OCI-LY1 (cell line): ENCODE measurements around the gene CFAP74.

Experiments used
- H2AFZ ChIP-seq: fragments of 200-600 bp; sonication (generic), shearing (Covaris generic); 2 replicates; pipeline ENCODE4 v1.6.0; 2014; ENCODE audit warnings: antibody characterized with exemption, mild to moderate bottlenecking, low read length
- H3F3A ChIP-seq: fragments of 200-600 bp; sonication (generic), shearing (Covaris generic); 2 replicates; pipeline ENCODE4 v1.6.0; 2014; ENCODE audit warnings: mild to moderate bottlenecking, antibody characterized with exemption, low read length, moderate library complexity; ENCODE audit not compliant: insufficient read depth
- H3K27ac ChIP-seq: fragments of 200-600 bp; sonication (generic); 2 replicates; pipeline ENCODE4 v1.5.1; 2014; ENCODE audit warnings: low read length, mixed run types, mild to moderate bottlenecking, low read depth; ENCODE audit not compliant: poor library complexity, severe bottlenecking
- H3K27me3 ChIP-seq: fragments of 200-600 bp; sonication (generic); 2 replicates; pipeline ENCODE4 v1.6.0; 2014; ENCODE audit warnings: antibody characterized with exemption, mild to moderate bottlenecking, low read length, moderate library complexity; ENCODE audit not compliant: insufficient read depth
- H3K36me3 ChIP-seq: fragments of 200-600 bp; sonication (generic); 2 replicates; pipeline ENCODE4 v1.6.1; 2014; ENCODE audit warnings: mild to moderate bottlenecking, antibody characterized with exemption, low read length, moderate library complexity, mixed read lengths; ENCODE audit not compliant: insufficient read depth
- H3K4me1 ChIP-seq: fragments of 200-600 bp; sonication (generic); 2 replicates; pipeline ENCODE4 v1.5.1; 2014; ENCODE audit warnings: mild to moderate bottlenecking, low read length, moderate library complexity; ENCODE audit not compliant: insufficient read depth, severe bottlenecking
- H3K4me2 ChIP-seq: fragments of 200-600 bp; sonication (generic), shearing (Covaris generic); 2 replicates; pipeline ENCODE4 v1.6.1; 2014; ENCODE audit warnings: low read length
- H3K4me3 ChIP-seq: fragments of 200-600 bp; sonication (generic); 2 replicates; pipeline ENCODE4 v1.5.1; 2014; ENCODE audit warnings: low read length, low read depth, mild to moderate bottlenecking, mixed read lengths; ENCODE audit not compliant: poor library complexity, severe bottlenecking
- H3K79me2 ChIP-seq: fragments of 200-600 bp; shearing (Covaris generic); 2 replicates; pipeline ENCODE4 v1.6.1; 2016; ENCODE audit warnings: mixed run types, low read length, mixed read lengths; ENCODE audit not compliant: insufficient read depth
- H3K9ac ChIP-seq: fragments of 200-600 bp; sonication (generic), shearing (Covaris generic); 2 replicates; pipeline ENCODE4 v1.6.1; 2014; ENCODE audit warnings: mild to moderate bottlenecking, low read length, mixed read lengths
- H3K9me2 ChIP-seq: fragments of 200-600 bp; sonication (generic), shearing (Covaris generic); 2 replicates; pipeline ENCODE4 v1.6.1; 2014; ENCODE audit warnings: low read depth, mild to moderate bottlenecking, low read length, mixed read lengths
- H3K9me3 ChIP-seq: fragments of 200-600 bp; shearing (Covaris generic); 2 replicates; pipeline ENCODE4 v1.6.1; 2014; ENCODE audit warnings: low read length, mixed read lengths
- H4K20me1 ChIP-seq: fragments of 200-600 bp; sonication (generic), shearing (Covaris generic); 2 replicates; pipeline ENCODE4 v1.6.0; 2016; ENCODE audit warnings: mild to moderate bottlenecking, low read length; ENCODE audit not compliant: insufficient read depth
- EZH2 ChIP-seq: fragments of 200-600 bp; sonication (generic), shearing (Covaris generic); IDR thresholded peaks from 2 replicates; pipeline ENCODE4 v1.8.0; 2017; ENCODE audit warnings: borderline replicate concordance, mixed run types, mild to moderate bottlenecking, antibody characterized with exemption, low read length, moderate library complexity, mixed read lengths
- TF ChIP-seq, protein P1 (sequence below): fragments of 200-600 bp; sonication (generic), shearing (Covaris generic); IDR thresholded peaks from 2 replicates; pipeline ENCODE4 v1.5.1; 2017; ENCODE audit warnings: mild to moderate bottlenecking, antibody characterized with exemption, low read length, moderate library complexity, mixed read lengths

Gene CFAP74

DNA sequence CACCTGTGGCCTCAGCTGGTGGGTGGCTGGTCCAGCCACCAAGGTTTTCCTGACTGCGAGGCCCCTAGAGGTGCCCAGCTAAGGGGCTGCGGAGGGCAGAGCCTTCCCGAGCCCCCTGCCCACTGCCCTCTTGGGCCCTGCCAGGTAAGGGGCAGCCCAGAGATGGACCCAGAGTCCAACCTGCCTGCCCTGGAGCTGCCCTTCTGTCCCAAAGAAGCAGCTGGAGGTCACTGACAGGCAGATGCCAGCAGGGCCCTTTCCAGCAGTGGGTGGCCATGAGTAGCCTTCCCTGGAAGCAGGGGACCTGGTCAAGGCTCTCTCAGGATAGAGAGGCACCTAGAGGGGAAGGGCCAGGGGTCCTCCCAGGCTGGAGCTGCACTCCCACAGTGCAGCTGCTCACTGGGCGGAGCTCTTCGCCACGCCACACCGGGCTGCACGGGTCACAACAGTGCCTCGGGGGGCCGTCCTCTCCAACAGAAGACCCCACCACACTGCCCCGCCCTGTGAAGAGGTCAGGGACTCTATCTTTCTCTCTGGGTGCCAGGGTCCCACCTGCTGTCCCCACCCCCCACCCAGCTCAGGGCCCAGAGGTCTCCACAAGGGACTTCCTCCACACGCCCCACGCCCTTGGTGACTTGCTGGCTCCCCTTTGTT is 101.8 kb downstream of the CFAP74 start:
- H3K4me2 ChIP-seq: peak overlapping the region; percentile 1; the same call in 1 of the 2 replicates
- no peaks in the 10 kb centered on the region for H3K27me3 ChIP-seq
- no peak overlapping the region for H3K4me3 ChIP-seq
- no peak overlapping the region for H2AFZ ChIP-seq
- H3K36me3 ChIP-seq: no peaks in the 10 kb centered on the region
- H3K9ac ChIP-seq: peak overlapping the region; percentile 42; the same call in 1 of the 2 replicates
- H4K20me1 ChIP-seq: no peaks in the 10 kb centered on the region
- 0 out of 2 replicates have a peak, but pooled peaks cover 4% of the 10 kb centered on the region for H3K9me3 ChIP-seq
- peaks cover 7% of the 10 kb centered on the region; the same call in 1 of the 2 replicates for H3F3A ChIP-seq
- peak overlapping the region; percentile 98 for H3K27ac ChIP-seq
- H3K4me1 ChIP-seq: peaks cover 63% of the 10 kb centered on the region
- H3K79me2 ChIP-seq: no peaks in the 10 kb centered on the region
- H3K9me2 ChIP-seq: no peaks in the 10 kb centered on the region
- TF ChIP-seq EZH2: no peak
- TF ChIP-seq, protein P1, sequence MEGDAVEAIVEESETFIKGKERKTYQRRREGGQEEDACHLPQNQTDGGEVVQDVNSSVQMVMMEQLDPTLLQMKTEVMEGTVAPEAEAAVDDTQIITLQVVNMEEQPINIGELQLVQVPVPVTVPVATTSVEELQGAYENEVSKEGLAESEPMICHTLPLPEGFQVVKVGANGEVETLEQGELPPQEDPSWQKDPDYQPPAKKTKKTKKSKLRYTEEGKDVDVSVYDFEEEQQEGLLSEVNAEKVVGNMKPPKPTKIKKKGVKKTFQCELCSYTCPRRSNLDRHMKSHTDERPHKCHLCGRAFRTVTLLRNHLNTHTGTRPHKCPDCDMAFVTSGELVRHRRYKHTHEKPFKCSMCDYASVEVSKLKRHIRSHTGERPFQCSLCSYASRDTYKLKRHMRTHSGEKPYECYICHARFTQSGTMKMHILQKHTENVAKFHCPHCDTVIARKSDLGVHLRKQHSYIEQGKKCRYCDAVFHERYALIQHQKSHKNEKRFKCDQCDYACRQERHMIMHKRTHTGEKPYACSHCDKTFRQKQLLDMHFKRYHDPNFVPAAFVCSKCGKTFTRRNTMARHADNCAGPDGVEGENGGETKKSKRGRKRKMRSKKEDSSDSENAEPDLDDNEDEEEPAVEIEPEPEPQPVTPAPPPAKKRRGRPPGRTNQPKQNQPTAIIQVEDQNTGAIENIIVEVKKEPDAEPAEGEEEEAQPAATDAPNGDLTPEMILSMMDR: no peak

GRCh38 chr1:1900883-1901640 is 102.5 kb downstream of the CFAP74 start:
- no peaks in the 10 kb centered on the region for H3K9me2 ChIP-seq
- no peaks in the 10 kb centered on the region for H3K27me3 ChIP-seq
- H3K9ac ChIP-seq: peak overlapping the region; percentile 42; the same call in 1 of the 2 replicates
- no peak for TF ChIP-seq EZH2
- TF ChIP-seq, protein P1: no peak
- 0 out of 2 replicates have a peak, but pooled peaks cover 4% of the 10 kb centered on the region for H3K9me3 ChIP-seq
- peaks cover 6% of the 10 kb centered on the region; the same call in 1 of the 2 replicates for H3F3A ChIP-seq
- H2AFZ ChIP-seq: no peak overlapping the region
- H4K20me1 ChIP-seq: no peaks in the 10 kb centered on the region
- H3K4me1 ChIP-seq: peaks cover 63% of the 10 kb centered on the region
- H3K79me2 ChIP-seq: no peaks in the 10 kb centered on the region
- peak overlapping the region; percentile 98 for H3K27ac ChIP-seq
- H3K4me2 ChIP-seq: peak overlapping the region; percentile 1; the same call in 1 of the 2 replicates
- H3K4me3 ChIP-seq: no peak overlapping the region
- H3K36me3 ChIP-seq: no peaks in the 10 kb centered on the region

GRCh38 chr1:1899967-1900327 is 103.6 kb downstream of the CFAP74 start:
- H3K79me2 ChIP-seq: no peaks in the 10 kb centered on the region
- peak overlapping the region; percentile 49 for H3K4me2 ChIP-seq
- peaks cover 6% of the 10 kb centered on the region; the same call in 1 of the 2 replicates for H3F3A ChIP-seq
- no peak overlapping the region for H2AFZ ChIP-seq
- 0 out of 2 replicates have a peak, but pooled peaks cover 4% of the 10 kb centered on the region for H3K9me3 ChIP-seq
- TF ChIP-seq, protein P1: no peak
- TF ChIP-seq EZH2: no peak
- no peak overlapping the region for H3K4me3 ChIP-seq
- no peaks in the 10 kb centered on the region for H3K9me2 ChIP-seq
- no peaks in the 10 kb centered on the region for H4K20me1 ChIP-seq
- peak overlapping the region; percentile 61 for H3K9ac ChIP-seq
- H3K36me3 ChIP-seq: no peaks in the 10 kb centered on the region
- H3K27me3 ChIP-seq: no peaks in the 10 kb centered on the region
- peaks cover 70% of the 10 kb centered on the region for H3K4me1 ChIP-seq
- peak overlapping the region; percentile 98 for H3K27ac ChIP-seq
